HK-2 (cell line): ENCODE data around the gene MAP1LC3B.
"Not testable (repeated sequence)": the region's sequence is repeated elsewhere in the genome, so short reads cannot be mapped to it uniquely, and the experiment has no call there.

Experiments used
- DNase-seq: peaks from one replicate; pipeline ENCODE4 v3.0.0-alpha.2; 2018; ENCODE audit not compliant: unreplicated experiment

MAP1LC3B gene

DNA sequence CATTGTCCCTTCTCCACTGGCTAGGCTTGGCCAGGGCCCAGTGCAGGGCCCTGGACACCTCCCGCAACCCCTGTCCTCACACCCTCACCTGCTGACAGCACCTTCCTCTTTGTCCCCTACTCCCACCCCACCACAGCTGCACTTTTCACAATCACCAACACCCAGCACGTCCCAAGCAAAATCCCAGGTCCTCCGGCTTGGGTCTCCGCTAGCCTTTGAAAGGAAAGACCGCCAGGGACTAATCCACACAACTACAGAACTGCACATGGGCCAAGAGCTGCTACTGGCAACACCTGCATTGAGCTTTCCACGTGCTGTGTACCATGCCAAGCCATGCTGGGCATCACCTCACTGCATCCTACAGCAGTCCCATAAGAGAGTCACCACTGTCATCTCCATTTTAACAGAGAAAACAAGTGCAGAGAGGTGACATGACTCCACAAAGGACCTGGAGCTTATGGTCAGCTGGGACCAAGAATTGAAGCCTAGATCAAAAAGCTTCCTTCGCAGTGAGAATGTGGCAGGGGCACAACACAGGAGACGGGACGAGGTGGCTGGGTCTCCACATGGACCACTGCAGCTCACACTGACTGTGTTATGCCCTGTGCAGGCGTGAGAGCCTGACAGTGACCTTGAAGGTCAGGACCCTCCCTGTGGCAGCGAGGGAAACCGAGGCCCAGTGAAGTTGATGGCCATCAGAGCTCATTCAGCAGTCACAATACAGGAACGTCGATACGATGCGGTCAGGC lies 31.1 kb upstream of the MAP1LC3B start:
- DNase-seq = no peak

DNA sequence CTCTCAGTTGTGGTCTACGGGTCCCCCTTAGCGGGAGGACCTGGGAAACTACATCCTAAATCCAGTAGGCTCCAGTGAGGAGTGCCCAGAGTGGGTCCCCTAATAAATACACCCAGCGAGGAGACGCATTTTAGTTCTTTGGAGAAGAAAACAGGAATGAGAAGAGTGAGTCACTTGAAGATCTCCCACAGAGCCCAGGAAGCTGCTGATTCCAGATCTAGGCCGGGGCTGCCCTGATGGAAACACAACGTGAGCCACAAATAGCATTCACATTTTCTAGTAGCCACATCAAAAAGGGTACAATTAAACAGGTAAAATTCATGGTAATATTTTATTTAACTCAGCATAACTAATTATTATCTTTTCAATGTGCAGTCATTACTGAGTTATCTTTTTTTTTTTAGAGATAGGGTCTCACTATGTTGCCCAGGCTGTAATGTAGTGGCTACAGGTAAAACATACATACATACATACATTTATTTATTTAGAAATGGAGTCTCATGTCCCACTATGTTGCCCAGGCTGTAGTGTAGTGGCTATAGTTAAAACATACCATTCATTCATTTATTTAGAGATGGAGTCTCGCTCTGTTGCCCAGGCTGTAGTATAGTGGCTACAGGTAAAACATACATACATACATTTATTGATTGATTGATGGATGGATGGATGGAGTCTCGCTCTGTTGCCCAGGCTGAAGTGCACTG lies 30.1 kb upstream of the MAP1LC3B start:
- DNase-seq = no peak

DNA sequence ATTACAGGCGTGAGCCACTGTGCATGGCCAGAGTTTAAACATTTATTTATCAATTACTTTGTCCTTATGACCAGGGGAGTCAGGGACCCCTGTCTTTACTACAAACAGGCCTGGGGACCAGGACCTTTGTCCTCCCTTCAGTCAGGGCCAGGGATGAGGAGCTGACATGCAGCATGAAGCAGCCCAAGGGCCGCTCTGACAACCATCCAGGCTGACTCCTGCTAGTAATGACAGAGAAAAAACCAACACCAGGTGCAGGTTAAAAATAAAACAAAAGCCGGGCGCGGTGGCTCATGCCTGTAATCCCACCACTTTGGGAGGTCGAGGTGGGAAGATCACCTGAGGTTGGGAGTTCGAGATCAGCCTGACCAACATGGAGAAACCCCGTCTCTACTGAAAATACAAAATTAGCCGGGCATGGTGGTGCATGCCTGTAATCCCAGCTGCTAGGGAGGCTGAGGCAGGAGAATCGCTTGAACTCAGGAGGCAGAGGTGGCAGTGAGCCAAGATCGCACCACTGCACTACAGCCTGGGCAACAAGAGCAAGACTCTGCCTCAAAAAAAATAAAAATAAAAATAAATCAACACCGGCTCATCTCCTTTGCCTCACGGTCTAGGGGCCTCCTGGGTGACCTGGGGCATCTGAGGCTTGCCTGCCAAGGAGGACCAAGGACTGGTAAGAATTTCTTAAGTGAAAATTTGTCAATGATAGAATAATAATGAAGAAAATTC lies 29.1 kb upstream of the MAP1LC3B start:
- not testable (repeated sequence) for DNase-seq

- DNase-seq = no peak
Observed at GRCh38 chr16:87363771-87364455, 28.2 kb upstream of the MAP1LC3B start.

- DNase-seq = no peak
Observed at GRCh38 chr16:87365021-87365713, 27.0 kb upstream of the MAP1LC3B start.

GRCh38 chr16:87366288-87366687 lies 25.8 kb upstream of the MAP1LC3B start:
- no peak for DNase-seq

- no peak for DNase-seq
Observed at GRCh38 chr16:87366930-87367329, 25.2 kb upstream of the MAP1LC3B start.

GRCh38 chr16:87367529-87367928 lies 24.6 kb upstream of the MAP1LC3B start:
- no peak for DNase-seq

DNA sequence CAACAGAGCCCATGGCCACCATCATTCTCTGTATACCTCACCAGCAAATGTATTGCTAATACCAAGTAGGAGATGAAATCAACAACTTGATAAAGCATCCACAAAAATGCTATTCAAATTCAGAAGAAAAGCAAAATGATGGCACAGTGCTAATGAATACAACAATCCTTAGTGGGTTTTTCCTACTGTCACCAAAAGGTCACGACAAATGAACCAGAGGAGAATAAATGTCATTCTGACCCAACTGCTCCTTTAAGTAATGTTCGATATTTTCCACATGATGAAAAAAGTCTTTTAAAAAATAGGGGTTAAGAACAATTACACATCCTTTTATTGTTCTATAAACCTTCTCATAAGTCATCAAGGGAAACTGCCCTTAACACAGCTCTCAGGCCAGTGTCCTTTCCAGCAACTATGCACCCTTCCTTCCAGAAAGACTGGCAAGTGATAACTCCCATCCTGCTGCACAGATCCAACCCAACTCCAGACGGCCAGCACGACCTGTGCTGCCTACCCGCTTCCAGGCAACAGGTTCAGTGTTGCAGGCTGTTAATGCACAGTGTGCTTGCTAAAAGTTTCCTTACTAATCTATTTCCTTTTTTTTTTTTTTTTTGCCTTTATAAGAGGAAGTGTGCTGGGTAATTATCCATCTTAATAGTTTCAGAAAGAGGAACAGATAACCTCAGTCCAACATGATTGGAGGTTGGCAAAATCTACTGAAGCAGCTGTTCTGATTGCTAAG lies 23.9 kb upstream of the MAP1LC3B start:
- DNase-seq = no peak

DNA sequence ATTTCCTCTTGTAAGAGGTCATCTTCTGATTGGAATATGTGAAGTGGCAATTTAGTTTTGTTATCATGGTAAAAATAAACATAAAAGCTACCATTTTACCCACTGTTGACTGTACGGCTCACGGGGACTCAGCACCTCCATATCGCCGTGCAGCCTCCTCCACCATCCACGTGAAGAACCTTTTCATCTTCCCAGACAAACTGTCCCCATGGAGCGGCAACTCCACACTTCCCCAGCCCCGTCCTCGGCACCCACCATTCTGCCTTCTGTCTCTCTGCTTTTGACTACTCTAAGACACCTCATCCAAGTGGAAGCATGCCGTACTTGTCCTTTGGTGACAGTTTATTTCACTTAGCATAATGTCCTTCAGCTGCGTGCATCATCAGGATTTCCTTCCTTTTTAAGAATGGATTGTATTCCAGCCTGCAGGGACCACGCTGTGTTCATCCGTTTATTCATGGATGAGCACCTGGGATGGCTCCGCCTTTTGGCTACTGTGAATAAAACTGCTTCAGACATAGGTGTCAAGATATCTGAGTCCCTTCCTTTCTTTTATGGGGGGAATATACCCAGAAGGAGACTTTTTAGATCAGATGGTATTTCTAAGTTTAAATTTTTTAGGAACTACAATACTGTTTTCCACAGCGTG lies 22.9 kb upstream of the MAP1LC3B start:
- DNase-seq = no peak

- no peak for DNase-seq
Observed at GRCh38 chr16:87369796-87370719, 22.1 kb upstream of the MAP1LC3B start.

DNA sequence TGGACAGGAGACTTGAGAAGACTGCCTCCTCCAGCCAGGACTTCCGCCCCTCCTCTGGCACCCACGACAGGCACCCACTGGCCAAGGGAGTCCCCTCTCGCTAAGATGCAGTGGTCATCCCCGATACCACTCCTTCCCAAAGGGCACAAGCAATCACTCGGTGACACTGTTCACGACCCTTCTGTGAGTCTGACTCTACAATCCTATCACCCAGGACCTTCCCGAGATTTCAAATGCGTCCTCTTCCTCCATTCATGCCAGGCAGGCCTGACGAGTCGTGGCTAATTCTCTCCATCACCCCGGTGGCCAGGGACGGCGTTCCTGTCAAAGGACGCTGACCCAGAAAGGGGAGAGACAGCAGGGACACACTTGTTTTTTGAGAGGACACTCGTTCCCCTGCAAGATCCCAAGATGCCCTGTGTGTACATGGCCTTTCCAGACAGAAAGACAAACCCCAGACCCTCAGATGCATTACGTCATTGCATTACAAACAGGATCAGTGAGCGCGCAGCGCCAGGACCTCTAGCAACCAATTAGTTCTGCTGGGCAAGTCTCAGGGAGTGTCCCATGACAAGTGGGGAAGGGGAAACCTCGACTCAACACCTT lies 20.8 kb upstream of the MAP1LC3B start:
- no peak for DNase-seq

- no peak for DNase-seq
Observed at GRCh38 chr16:87372305-87372704, 19.8 kb upstream of the MAP1LC3B start.

GRCh38 chr16:87374313-87374712 lies 17.8 kb upstream of the MAP1LC3B start:
- no peak for DNase-seq

DNA sequence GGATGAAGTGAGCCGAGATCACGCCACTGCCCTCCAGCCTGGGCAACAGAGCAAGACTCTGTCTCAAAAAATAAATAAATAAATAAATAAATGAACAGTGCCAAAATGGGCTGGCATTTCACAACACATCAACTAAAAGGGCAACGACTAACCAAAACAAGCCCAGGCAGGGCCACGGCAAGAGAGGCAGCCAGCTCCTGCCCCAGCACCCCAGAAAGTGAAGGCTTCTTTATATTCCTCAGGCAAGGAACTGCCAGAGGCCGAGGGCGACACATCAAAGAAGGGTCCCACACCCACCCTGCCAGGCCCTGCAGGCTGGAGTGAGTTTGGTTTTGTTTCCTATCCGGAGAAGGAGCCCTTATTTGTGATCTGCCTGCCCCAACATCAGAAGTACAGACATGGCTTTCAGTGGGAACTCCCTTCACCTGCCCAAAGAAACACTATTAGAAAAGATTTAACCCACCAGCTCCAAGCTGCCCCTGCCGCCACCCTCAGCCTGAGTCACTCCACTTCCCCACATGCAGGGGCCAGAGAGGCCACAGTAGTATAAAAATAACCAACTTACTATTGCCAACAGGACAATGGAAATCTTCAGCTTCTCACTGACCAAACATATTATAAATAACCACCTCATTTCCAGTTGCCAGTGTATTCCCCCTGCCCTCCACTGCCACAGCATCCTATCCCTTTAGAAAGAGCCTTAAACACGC lies 16.6 kb upstream of the MAP1LC3B start:
- no peak for DNase-seq

- no peak for DNase-seq
Observed at GRCh38 chr16:87376660-87377059, 15.5 kb upstream of the MAP1LC3B start.

- DNase-seq = not testable (repeated sequence)
Observed at GRCh38 chr16:87379312-87379752, 12.8 kb upstream of the MAP1LC3B start.

GRCh38 chr16:87380403-87380802 lies 11.7 kb upstream of the MAP1LC3B start:
- DNase-seq = no peak
